Thymus (tissue), 11 donors: ENCODE measurements around the gene IKZF3. TPM values are rescaled to one million over a fixed set of nuclear protein-coding genes. Genes with fewer than 3 reads are reported as not detected.
"Not testable (repeated sequence)": the region's sequence is repeated elsewhere in the genome, so short reads cannot be mapped to it uniquely, and the experiment has no call there.

Source experiments
- DNase-seq, 9 donors: peaks; one replicate each; pipeline ENCODE4 v3.0.0-alpha.2; 2013; ENCODE audit warnings: low spot score in 9 of 9, low read depth in 6 of 9, missing footprints in 1 of 9
- H3K27ac ChIP-seq, 2 donors: one replicate each; pipeline ENCODE4 v1.5.1; 2013; ENCODE audit warnings: control low read depth in 1 of 2, low read depth in 1 of 2, low read length in 1 of 2, mild to moderate bottlenecking in 1 of 2, moderate library complexity in 1 of 2
- H3K27me3 ChIP-seq, 2 donors: one replicate each; pipeline ENCODE4 v1.5.1; 2013; ENCODE audit warnings: low read length in 1 of 2; ENCODE audit not compliant: control insufficient read depth in 2 of 2, insufficient read depth in 1 of 2
- H3K36me3 ChIP-seq, 2 donors: one replicate each; pipeline ENCODE4 v1.5.1; 2013; ENCODE audit warnings: low read length in 1 of 2, mild to moderate bottlenecking in 1 of 2, moderate library complexity in 1 of 2; ENCODE audit not compliant: control insufficient read depth in 2 of 2, insufficient read depth in 2 of 2
- H3K4me1 ChIP-seq, 2 donors: one replicate each; pipeline ENCODE4 v1.5.1; 2013; ENCODE audit warnings: low read length in 2 of 2; ENCODE audit not compliant: control insufficient read depth in 2 of 2, insufficient read depth in 2 of 2
- H3K4me3 ChIP-seq, 2 donors: one replicate each; pipeline ENCODE4 v1.5.1; 2013; ENCODE audit warnings: low read length in 2 of 2, control low read depth in 1 of 2, mild to moderate bottlenecking in 1 of 2
- H3K9me3 ChIP-seq, 2 donors: one replicate each; pipeline ENCODE4 v1.5.1; 2013; ENCODE audit warnings: low read length in 1 of 2, mild to moderate bottlenecking in 1 of 2; ENCODE audit not compliant: control insufficient read depth in 2 of 2, insufficient read depth in 1 of 2
- WGBS: extraction: QIAGEN DNeasy Blood & Tissue Kit; methylation state at CpG from one replicate; pipeline ENCODE4 v1.1.7; 2013; 5-methylcytosine and 5-hydroxymethylcytosine counted together
- polyA plus RNA-seq: library from polyadenylated mRNA; stranded (reverse); fragments of 200-250 nt; gene quantifications from one replicate; pipeline ENCODE4 v1.2.3, GENCODE V29; 2013
- total RNA-seq: library from RNA; stranded (reverse); fragments of 120-200 nt; gene quantifications from one replicate; pipeline ENCODE4 v1.2.4, GENCODE V29; 2013
- donor health status: healthy.

Gene IKZF3
- total and polyA plus RNA-seq, 2 donors: 23.9 to 31.5 TPM

DNA sequence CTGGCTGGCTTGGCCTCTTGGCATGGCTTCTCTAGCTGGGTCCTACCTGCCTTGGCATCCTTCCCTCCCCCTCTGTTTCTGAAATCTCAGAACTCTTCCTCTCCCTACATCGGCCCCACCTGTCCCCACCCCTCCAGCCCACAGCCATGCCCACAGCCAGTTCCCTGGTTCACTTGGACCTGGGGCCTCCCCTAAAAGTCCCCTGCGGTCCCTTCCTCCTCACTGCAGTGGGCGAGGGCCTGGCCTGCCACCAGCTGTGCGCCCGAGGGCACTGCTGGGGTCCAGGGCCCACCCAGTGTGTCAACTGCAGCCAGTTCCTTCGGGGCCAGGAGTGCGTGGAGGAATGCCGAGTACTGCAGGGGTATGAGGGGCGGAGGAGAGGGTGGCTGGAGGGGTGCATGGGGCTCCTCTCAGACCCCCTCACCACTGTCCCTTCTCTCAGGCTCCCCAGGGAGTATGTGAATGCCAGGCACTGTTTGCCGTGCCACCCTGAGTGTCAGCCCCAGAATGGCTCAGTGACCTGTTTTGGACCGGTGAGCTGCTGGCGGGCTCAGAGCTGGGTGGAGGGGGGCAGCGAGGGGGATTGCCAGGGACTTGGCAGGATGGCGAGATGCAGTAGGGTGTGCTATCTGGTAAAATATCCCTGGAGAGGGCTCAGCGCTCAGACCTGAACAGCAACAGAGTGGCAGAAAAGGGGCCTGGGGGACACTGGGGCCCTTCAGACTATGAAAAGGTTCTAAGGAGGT lies 147.9 kb downstream of the IKZF3 start:
- no peak overlapping the region for H3K27ac ChIP-seq
- H3K36me3 ChIP-seq: no peaks in the 10 kb centered on the region
- no peak overlapping the region for H3K4me3 ChIP-seq
- no peaks in the 10 kb centered on the region for H3K4me1 ChIP-seq
- WGBS: 98% methylated on average over 15 of the region's 15 CpGs
- no peak for DNase-seq
- no peaks in the 10 kb centered on the region for H3K27me3 ChIP-seq
- H3K9me3 ChIP-seq: no peaks in the 10 kb centered on the region

DNA sequence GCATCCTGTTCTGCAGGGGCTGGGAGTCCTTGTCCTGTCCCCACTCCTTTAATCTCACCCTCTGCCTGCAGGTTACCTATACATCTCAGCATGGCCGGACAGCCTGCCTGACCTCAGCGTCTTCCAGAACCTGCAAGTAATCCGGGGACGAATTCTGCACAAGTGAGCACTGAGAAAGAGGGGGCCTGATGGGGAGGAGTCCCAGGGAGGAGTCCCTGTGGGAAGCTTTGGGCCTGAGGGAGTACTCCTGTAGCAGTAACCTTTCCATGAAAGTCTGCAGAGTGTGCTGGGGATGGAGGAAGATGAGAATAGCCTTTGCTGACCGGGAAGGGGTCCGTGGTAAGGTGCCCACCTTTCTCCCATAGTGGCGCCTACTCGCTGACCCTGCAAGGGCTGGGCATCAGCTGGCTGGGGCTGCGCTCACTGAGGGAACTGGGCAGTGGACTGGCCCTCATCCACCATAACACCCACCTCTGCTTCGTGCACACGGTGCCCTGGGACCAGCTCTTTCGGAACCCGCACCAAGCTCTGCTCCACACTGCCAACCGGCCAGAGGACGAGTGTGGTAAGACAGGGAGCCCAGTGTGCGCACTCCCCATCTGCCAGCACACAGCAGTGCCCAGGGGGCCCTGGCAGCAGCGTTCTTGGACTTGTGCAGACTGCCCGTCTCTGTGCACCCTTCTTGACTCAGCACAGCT lies 148.6 kb downstream of the IKZF3 start:
- no peak overlapping the region for H3K4me3 ChIP-seq
- 98% methylated on average over 18 of the region's 18 CpGs for WGBS
- no peaks in the 10 kb centered on the region for H3K36me3 ChIP-seq

DNA sequence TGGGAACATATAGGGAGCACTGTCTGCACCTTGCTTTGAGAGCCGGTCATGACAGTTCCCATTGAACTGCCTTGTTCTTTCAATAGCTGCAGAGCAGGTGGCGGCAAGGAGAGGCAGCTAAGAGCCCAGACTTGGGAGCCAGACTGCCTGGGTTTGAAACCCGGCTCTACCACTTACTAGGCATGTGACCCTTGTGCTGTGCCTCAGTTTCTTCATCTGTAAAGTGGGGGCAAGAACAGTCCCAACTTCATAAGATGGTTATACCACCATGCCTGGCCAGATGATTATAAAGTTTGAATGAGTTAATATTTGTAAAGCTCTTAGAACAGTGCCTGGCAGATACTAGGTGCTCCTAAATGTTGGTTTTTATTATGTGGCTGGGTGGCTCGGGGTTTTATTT lies 149.9 kb downstream of the IKZF3 start:
- 97% methylated on average over 4 of the region's 4 CpGs for WGBS
- Histone ChIP-seq H3K27ac (no peak overlapping the region), H3K36me3 (no peaks in the 10 kb centered on the region)

More for the DNA sequence above, 148.6 kb downstream of the IKZF3 start:
- no peaks in the 10 kb centered on the region for H3K9me3 ChIP-seq
- no peaks in the 10 kb centered on the region for H3K27me3 ChIP-seq
- H3K4me1 ChIP-seq: peaks cover 0 to under 1% of the 10 kb centered on the region in 2 donors
- no peak overlapping the region for H3K27ac ChIP-seq
- DNase-seq: no peak

DNA sequence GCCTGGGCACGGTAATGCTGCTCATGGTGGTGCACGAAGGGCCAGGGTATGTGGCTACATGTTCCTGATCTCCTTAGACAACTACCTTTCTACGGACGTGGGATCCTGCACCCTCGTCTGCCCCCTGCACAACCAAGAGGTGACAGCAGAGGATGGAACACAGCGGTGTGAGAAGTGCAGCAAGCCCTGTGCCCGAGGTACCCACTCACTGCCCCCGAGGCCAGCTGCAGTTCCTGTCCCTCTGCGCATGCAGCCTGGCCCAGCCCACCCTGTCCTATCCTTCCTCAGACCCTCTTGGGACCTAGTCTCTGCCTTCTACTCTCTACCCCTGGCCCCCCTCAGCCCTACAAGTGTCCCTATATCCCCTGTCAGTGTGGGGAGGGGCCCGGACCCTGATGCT lies 152.3 kb downstream of the IKZF3 start:
- WGBS: 97% methylated on average over 10 of the region's 10 CpGs
- Histone ChIP-seq H3K4me3 (no peak overlapping the region), H3K9me3 (no peaks in the 10 kb centered on the region), H3K27me3 (no peaks in the 10 kb centered on the region), H3K36me3 (no peaks in the 10 kb centered on the region), H3K4me1 (peaks cover 6 to 17% of the 10 kb centered on the region in 2 donors), H3K27ac (no peak overlapping the region)
- DNase-seq: no peak

More for the DNA sequence above, 149.9 kb downstream of the IKZF3 start:
- no peak for DNase-seq
- peaks cover 0 to 9% of the 10 kb centered on the region in 2 donors for H3K4me1 ChIP-seq
- no peaks in the 10 kb centered on the region for H3K27me3 ChIP-seq
- no peaks in the 10 kb centered on the region for H3K9me3 ChIP-seq
- H3K4me3 ChIP-seq: no peak overlapping the region

DNA sequence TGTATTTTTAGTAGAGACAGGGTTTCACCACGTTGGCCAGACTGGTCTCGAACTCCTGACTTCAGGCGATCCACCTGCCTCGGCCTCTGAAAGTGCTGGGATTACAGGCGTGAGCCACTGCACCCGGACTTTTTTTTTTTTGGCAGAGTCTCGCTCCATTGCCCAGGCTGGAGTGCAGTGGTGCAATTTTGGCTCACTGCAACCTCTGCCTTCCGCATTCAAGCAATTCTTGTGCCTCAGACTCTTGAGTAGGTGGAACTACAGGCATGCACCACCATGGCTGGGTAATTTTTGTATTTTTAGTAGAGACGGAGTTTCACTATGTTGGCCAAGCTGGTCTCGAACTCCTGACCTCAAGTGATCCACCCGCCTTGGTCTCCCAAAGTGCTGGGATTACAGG lies 153.0 kb downstream of the IKZF3 start:
- H3K27me3 ChIP-seq, H3K36me3 ChIP-seq, H3K9me3 ChIP-seq, DNase-seq, H3K4me3 ChIP-seq, H3K27ac ChIP-seq: not testable (repeated sequence)
- WGBS: 95% methylated on average over 11 of the region's 11 CpGs
- H3K4me1 ChIP-seq: peaks cover 6 to 19% of the 10 kb centered on the region in 2 donors

DNA sequence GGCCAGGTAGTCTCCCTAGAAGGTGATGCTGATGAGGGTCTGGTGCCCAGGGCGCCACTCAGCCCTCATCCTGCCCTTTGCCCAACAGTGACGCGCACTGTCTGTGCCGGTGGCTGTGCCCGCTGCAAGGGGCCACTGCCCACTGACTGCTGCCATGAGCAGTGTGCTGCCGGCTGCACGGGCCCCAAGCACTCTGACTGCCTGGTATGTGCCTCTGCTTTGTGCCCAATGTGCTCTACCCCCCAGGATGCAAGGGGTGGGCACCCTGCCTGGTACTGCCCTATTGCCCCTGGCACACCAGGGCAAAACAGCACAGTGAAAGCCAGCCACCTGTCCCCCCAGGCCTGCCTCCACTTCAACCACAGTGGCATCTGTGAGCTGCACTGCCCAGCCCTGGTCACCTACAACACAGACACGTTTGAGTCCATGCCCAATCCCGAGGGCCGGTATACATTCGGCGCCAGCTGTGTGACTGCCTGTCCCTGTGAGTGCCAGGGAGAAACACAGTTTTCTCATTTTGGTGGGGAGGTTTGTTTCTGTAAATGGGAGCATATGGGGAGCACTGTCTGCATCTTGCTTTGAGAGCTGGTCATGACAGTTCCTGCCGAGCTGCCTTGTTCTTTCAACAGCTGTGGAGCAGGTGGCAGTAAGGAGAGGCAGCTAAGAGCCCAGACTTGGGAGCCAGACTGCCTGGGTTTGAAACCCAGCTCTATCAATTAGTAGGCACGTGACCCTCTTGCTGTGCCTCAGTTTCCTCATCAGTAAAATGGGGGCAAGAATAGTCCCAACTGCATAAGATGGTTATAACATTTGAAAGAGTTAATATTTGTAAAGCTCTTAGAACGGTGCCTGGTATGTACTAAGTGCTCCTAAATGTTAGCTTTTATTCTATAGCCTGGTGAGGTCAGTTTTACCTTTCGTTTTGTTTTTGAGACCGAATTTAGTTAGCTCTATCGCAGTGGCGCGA lies 153.8 kb downstream of the IKZF3 start:
- H3K27ac ChIP-seq: no peak overlapping the region
- no peaks in the 10 kb centered on the region for H3K9me3 ChIP-seq
- H3K27me3 ChIP-seq: no peaks in the 10 kb centered on the region
- peaks cover 6 to 19% of the 10 kb centered on the region in 2 donors for H3K4me1 ChIP-seq
- H3K4me3 ChIP-seq: no peak overlapping the region
- 96% methylated on average over 20 of the region's 20 CpGs for WGBS
- H3K36me3 ChIP-seq: no peaks in the 10 kb centered on the region
- peak in 2 of 9 donors; percentile 25 to 35 for DNase-seq

DNA sequence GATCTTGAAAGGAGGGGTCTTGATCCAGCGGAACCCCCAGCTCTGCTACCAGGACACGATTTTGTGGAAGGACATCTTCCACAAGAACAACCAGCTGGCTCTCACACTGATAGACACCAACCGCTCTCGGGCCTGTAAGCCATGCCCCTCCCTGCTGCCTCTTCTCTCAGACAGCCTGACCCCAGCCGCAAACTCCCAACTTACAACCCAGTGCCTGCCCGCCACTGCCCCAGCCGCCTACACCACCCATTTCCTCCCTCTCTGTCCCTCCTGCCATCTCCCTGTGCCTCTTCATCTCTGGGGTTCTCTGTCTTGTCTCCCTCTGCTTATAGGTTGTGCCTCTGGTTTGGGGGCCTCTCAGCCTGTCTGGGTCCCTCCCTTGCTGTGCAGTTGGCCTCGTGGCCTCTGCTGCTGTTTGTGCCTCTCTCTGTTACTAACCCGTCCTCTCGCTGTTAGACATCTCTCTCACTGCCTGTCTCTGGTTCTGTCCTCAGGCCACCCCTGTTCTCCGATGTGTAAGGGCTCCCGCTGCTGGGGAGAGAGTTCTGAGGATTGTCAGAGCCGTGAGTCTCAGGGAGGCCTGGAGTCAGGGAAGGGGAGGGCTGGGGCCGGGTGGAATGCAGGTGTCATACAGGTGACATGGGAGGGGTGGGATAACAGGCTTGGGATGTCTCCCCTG lies 154.7 kb downstream of the IKZF3 start:
- Histone ChIP-seq H3K36me3 (no peaks in the 10 kb centered on the region), H3K27me3 (no peaks in the 10 kb centered on the region), H3K4me1 (peaks cover 6 to 19% of the 10 kb centered on the region in 2 donors), H3K27ac (no peak overlapping the region), H3K9me3 (no peaks in the 10 kb centered on the region), H3K4me3 (no peak overlapping the region)
- 98% methylated on average over 14 of the region's 14 CpGs for WGBS
- no peak for DNase-seq
